IMR-90 (cell line): ENCODE measurements around the gene DLL4. TPM values are rescaled to one million over a fixed set of nuclear protein-coding genes. Genes with fewer than 3 reads are reported as not detected.

Experiments used
- ATAC-seq: fragments of 200-7000 bp; cut with Tn5 transposase; 2 replicates; pipeline ENCODE4 v1.9.1; 2020; ENCODE audit warnings: low read depth, mild to moderate bottlenecking, moderate library complexity
- BruUV-seq: library from RNA; stranded (reverse); fragments of 400-500 nt; replicated peaks from 2 replicates; lab custom pipeline; 2021; lab: Mats Ljungman, UMichigan
- CTCF ChIA-PET: fragments of 300-600 bp; formaldehyde crosslinking; extraction: SDS; loops from one replicate; lab custom pipeline; 2021; ENCODE audit warnings: antibody characterized with exemption; lab: Yijun Ruan, JAX
- POLR2A ChIA-PET: fragments of 300-600 bp; sonication (Branson Sonifier 250); formaldehyde crosslinking; loops from one replicate; lab custom pipeline; 2022; ENCODE audit warnings: antibody characterized with exemption; ENCODE audit not compliant: unreplicated experiment; lab: Charles Lee
- DNase-seq: peaks from one replicate; pipeline ENCODE4 v3.0.0; 2013
- H2AFZ ChIP-seq: replicated peaks from 2 replicates; pipeline ENCODE3; 2013; ENCODE audit warnings: low read length, mild to moderate bottlenecking; ENCODE audit not compliant: poor library complexity
- H2AK5ac ChIP-seq: 2 replicates; pipeline ENCODE4 v1.6.1; 2013; ENCODE audit warnings: low read depth, low read length, inconsistent platforms
- H2AK9ac ChIP-seq: replicated peaks from 2 replicates; pipeline ENCODE3; 2013; ENCODE audit warnings: mild to moderate bottlenecking, low read depth, low read length, moderate library complexity; ENCODE audit not compliant: poor library complexity
- H2BK120ac ChIP-seq: 2 replicates; pipeline ENCODE4 v1.6.1; 2013; ENCODE audit warnings: low read depth, low read length, inconsistent platforms
- H2BK15ac ChIP-seq: 3 replicates; pipeline ENCODE4 v1.6.1; 2013; ENCODE audit warnings: low read depth, low read length, inconsistent platforms
- H2BK20ac ChIP-seq: 2 replicates; pipeline ENCODE4 v1.6.1; 2013; ENCODE audit warnings: low read depth, mild to moderate bottlenecking, inconsistent platforms, low read length, moderate library complexity
- H2BK5ac ChIP-seq: 2 replicates; pipeline ENCODE4 v1.6.1; 2013; ENCODE audit warnings: mild to moderate bottlenecking, low read depth, low read length, inconsistent platforms; ENCODE audit not compliant: poor library complexity, severe bottlenecking
- H3K14ac ChIP-seq: replicated peaks from 2 replicates; pipeline ENCODE4 v1.6.1; 2013; ENCODE audit warnings: low read depth, low read length, inconsistent platforms
- H3K18ac ChIP-seq: 2 replicates; pipeline ENCODE4 v1.6.1; 2013; ENCODE audit warnings: low read depth, low read length, control low read depth
- H3K23ac ChIP-seq: 2 replicates; pipeline ENCODE4 v1.6.1; 2013; ENCODE audit warnings: low read depth, low read length, inconsistent platforms
- H3K27ac ChIP-seq: 2 replicates; pipeline ENCODE4 v1.5.1; 2013; ENCODE audit warnings: mild to moderate bottlenecking, control low read depth, low read length; ENCODE audit not compliant: insufficient read depth
- H3K27me3 ChIP-seq: 2 replicates; pipeline ENCODE4 v1.6.1; 2013; ENCODE audit warnings: low read length; ENCODE audit not compliant: control insufficient read depth, insufficient read depth
- H3K36me3 ChIP-seq: 2 replicates; pipeline ENCODE4 v1.6.1; 2013; ENCODE audit warnings: low read length, mixed read lengths; ENCODE audit not compliant: control insufficient read depth, insufficient read depth
- H3K4ac ChIP-seq: 2 replicates; pipeline ENCODE4 v1.6.1; 2013; ENCODE audit warnings: low read depth, low read length, inconsistent platforms
- H3K4me1 ChIP-seq: 2 replicates; pipeline ENCODE4 v1.6.1; 2013; ENCODE audit warnings: low read length, mixed read lengths; ENCODE audit not compliant: control insufficient read depth, insufficient read depth
- H3K4me2 ChIP-seq: 2 replicates; pipeline ENCODE4 v1.6.1; 2013; ENCODE audit warnings: low read depth, mild to moderate bottlenecking, control low read depth, low read length, moderate library complexity
- H3K4me3 ChIP-seq: 2 replicates; pipeline ENCODE4 v1.5.1; 2013; ENCODE audit warnings: low read depth, mild to moderate bottlenecking, control low read depth, low read length, moderate library complexity; ENCODE audit not compliant: insufficient read depth
- H3K56ac ChIP-seq: 2 replicates; pipeline ENCODE4 v1.6.1; 2013; ENCODE audit warnings: low read length, inconsistent platforms; ENCODE audit not compliant: insufficient read depth; ENCODE audit errors: extremely low read depth
- H3K79me1 ChIP-seq, 2 experiments: 2 replicates each; pipeline ENCODE4 v1.6.1; 2013; ENCODE audit warnings: low read length in 2 of 2, inconsistent platforms in 1 of 2, low read depth in 1 of 2
- H3K9ac ChIP-seq: 2 replicates; pipeline ENCODE4 v1.6.1; 2013; ENCODE audit warnings: low read depth, low read length, control low read depth
- H3K9me1 ChIP-seq: 2 replicates; pipeline ENCODE4 v1.6.1; 2013; ENCODE audit warnings: low read length, inconsistent platforms; ENCODE audit not compliant: insufficient read depth
- H3K9me3 ChIP-seq: 2 replicates; pipeline ENCODE4 v1.6.1; 2013; ENCODE audit warnings: low read length; ENCODE audit not compliant: control insufficient read depth, insufficient read depth
- H4K20me1 ChIP-seq: 2 replicates; pipeline ENCODE4 v1.6.1; 2013; ENCODE audit warnings: low read length, inconsistent platforms; ENCODE audit not compliant: insufficient read depth
- H4K5ac ChIP-seq: 2 replicates; pipeline ENCODE4 v1.6.1; 2013; ENCODE audit warnings: mild to moderate bottlenecking, low read depth, low read length, control low read depth
- H4K8ac ChIP-seq, 2 experiments: 2 replicates each; pipeline ENCODE4 v1.6.1; 2013; ENCODE audit warnings: low read depth in 2 of 2, low read length in 2 of 2, control low read depth in 1 of 2, inconsistent platforms in 1 of 2
- H4K91ac ChIP-seq: 2 replicates; pipeline ENCODE4 v1.6.1; 2013; ENCODE audit warnings: low read depth, low read length, inconsistent platforms; ENCODE audit not compliant: insufficient read depth
- BHLHE40 ChIP-seq: fragments of 150-350 bp; IDR thresholded peaks from 2 replicates; pipeline ENCODE4 v1.6.1; 2016; ENCODE audit warnings: mild to moderate bottlenecking, low read depth, low read length
- CEBPB ChIP-seq: IDR thresholded peaks from 2 replicates; pipeline ENCODE4 v1.6.1; 2012; ENCODE audit warnings: low read depth, low read length, improper control_type of control experiment
- CHD1 ChIP-seq: IDR thresholded peaks from 2 replicates; pipeline ENCODE4 v1.6.1; 2012; ENCODE audit warnings: low read depth, low read length, improper control_type of control experiment
- CTCF ChIP-seq: conservative IDR thresholded peaks from 2 replicates; pipeline ENCODE4 v1.5.1; 2012; ENCODE audit warnings: mild to moderate bottlenecking, low read depth, low read length, improper control_type of control experiment
- ELK1 ChIP-seq: fragments of 150-350 bp; IDR thresholded peaks from 2 replicates; pipeline ENCODE4 v1.6.1; 2016; ENCODE audit warnings: low read depth, mild to moderate bottlenecking, low read length, moderate library complexity, borderline replicate concordance
- FOS ChIP-seq: fragments of 150-350 bp; IDR thresholded peaks from 2 replicates; pipeline ENCODE4 v1.6.1; 2016; ENCODE audit warnings: low read depth, low read length
- MAZ ChIP-seq: IDR thresholded peaks from 2 replicates; pipeline ENCODE4 v1.6.1; 2012; ENCODE audit warnings: low read depth, mild to moderate bottlenecking, low read length, improper control_type of control experiment, moderate library complexity, borderline replicate concordance
- MXI1 ChIP-seq: IDR thresholded peaks from 2 replicates; pipeline ENCODE4 v1.6.1; 2012; ENCODE audit warnings: low read depth, mild to moderate bottlenecking, low read length, moderate library complexity, borderline replicate concordance
- NFE2L2 ChIP-seq: fragments of 150-350 bp; IDR thresholded peaks from 2 replicates; pipeline ENCODE4 v1.6.1; 2016; ENCODE audit warnings: low read depth, mild to moderate bottlenecking, low read length
- POLR2A ChIP-seq: IDR thresholded peaks from 2 replicates; pipeline ENCODE4 v1.6.1; 2012; ENCODE audit warnings: mild to moderate bottlenecking, low read depth, low read length
- RCOR1 ChIP-seq: IDR thresholded peaks from 2 replicates; pipeline ENCODE4 v1.6.1; 2012; ENCODE audit warnings: mild to moderate bottlenecking, low read length, improper control_type of control experiment; ENCODE audit not compliant: insufficient replicate concordance
- RFX5 ChIP-seq: IDR thresholded peaks from 2 replicates; pipeline ENCODE4 v1.8.0; 2012; ENCODE audit warnings: low read depth, mild to moderate bottlenecking, low read length, moderate library complexity
- USF2 ChIP-seq: fragments of 150-350 bp; IDR thresholded peaks from 2 replicates; pipeline ENCODE4 v1.6.1; 2017; ENCODE audit warnings: mild to moderate bottlenecking, antibody characterized with exemption, low read length, low read depth
- WGBS, 2 experiments: methylation state at CpG; one replicate each; pipeline versions ENCODE4 v1.1.5 to v1.1.7; 2013; ENCODE audit warnings: missing lambda C conversion rate in 2 of 2; ENCODE audit not compliant: insufficient read length in 1 of 2; ENCODE audit errors: extremely low coverage in 2 of 2; 5-methylcytosine and 5-hydroxymethylcytosine counted together
- dilution Hi-C: fragments of 300-500 bp; cut with HindIII; formaldehyde crosslinking; loops from one replicate; pipeline ENCODE4 v1.14.3; 2018; ENCODE audit warnings: low sequenced_read_pairs; ENCODE audit not compliant: unreplicated experiment
- in situ Hi-C: fragments of 300-500 bp; cut with MboI; formaldehyde crosslinking; loops from 3 replicates; pipeline ENCODE4 v1.14.3; 2019; ENCODE audit warnings: low sequenced_read_pairs, inconsistent platforms, mixed read lengths
- intact Hi-C: fragments of 100-400 bp; cut with micrococcal nuclease; formaldehyde crosslinking; loops from 2 replicates; pipeline ENCODE4 v1.10.0; 2022
- polyA plus RNA-seq, 3 experiments: library from polyadenylated mRNA; depleted of rRNA; stranded (reverse); fragments of >200 nt; gene quantifications; 2 replicates each; pipeline ENCODE4 v1.2.3, GENCODE V29; 2012; ENCODE audit warnings: low replicate concordance in 1 of 3
- total RNA-seq: library from RNA; depleted of rRNA; stranded (reverse); fragments of >200 nt; gene quantifications from 2 replicates; pipeline ENCODE4 v1.2.3, GENCODE V29; 2012

DLL4 gene
- total and polyA plus RNA-seq, 2 of the 4 experiments (the other 2 are of a cell fraction), result 1.8 to 3.4 TPM

GRCh38 chr15:40952901-40953712 lies 24.0 kb downstream of the DLL4 start, which contains the start of gene CHAC1:
Gene CHAC1, plus strand, starts transcription at chr15:40953471. Its CDS starts 113 bp downstream, at chr15:40953584.
- Histone ChIP-seq H3K9me3 (no peaks in the 10 kb centered on the region), H3K4me1 (peaks cover 31% of the 10 kb centered on the region), H3K9ac (peak within 1 kb of the TSS; percentile 84), H2AK5ac (peak within 1 kb of the TSS; percentile 96), H3K23ac (peak within 1 kb of the TSS; percentile 98), H4K20me1 (peaks cover 47% of the 10 kb centered on the region), H3K9me1 (peaks cover 32% of the 10 kb centered on the region), H2BK15ac (peak within 1 kb of the TSS; percentile 63; the same call in 2 of the 3 replicates), H2AK9ac (peak within 1 kb of the TSS; percentile 99), H3K79me1 (peaks cover 18 to 59% of the 10 kb centered on the region in 2 experiments), H2BK5ac (peak within 1 kb of the TSS; percentile 99), H3K27me3 (no peaks in the 10 kb centered on the region), H2AFZ (peak within 1 kb of the TSS; percentile 96), H3K27ac (peak within 1 kb of the TSS; percentile 96), H3K36me3 (peaks cover 28% of the 10 kb centered on the region), H4K91ac (peak within 1 kb of the TSS; percentile 99), H3K4ac (peak within 1 kb of the TSS; percentile 98), H3K56ac (peak within 1 kb of the TSS; percentile 69), H2BK20ac (peak within 1 kb of the TSS; percentile 27), H3K4me3 (peak within 1 kb of the TSS; percentile 70), H4K5ac (peak within 1 kb of the TSS; percentile 87), H3K14ac (peak within 1 kb of the TSS; percentile 87), H2BK120ac (peak within 1 kb of the TSS; percentile 91), H3K18ac (peak within 1 kb of the TSS; percentile 81), H4K8ac (peak within 1 kb of the TSS; percentile 78 to 98), H3K4me2 (peak within 1 kb of the TSS; percentile 85)
- 1% methylated on average over 50 of the region's 72 CpGs; no CpG with 5 or more reads in 1 of the 2 experiments for WGBS, 2 experiments
- DNase-seq (peak; percentile 96), ATAC-seq (peak; percentile 91)
- CTCF ChIA-PET, result interaction anchor here (2.7 to 4.6 kb wide), 2 partner anchors 11 to 65 kb away, joined by 11 to 23 read pairs; no protein-coding TSS in a partner anchor
- dilution Hi-C loops (no loop called here), intact Hi-C loops (loop anchor here (2.0 to 5.0 kb wide), 2 partner anchors 30 to 64 kb away; no protein-coding TSS in a partner anchor), in situ Hi-C loops (no loop called here)
- POLR2A ChIA-PET, result interaction anchor here (0.6 to 1.4 kb wide), 7 partner anchors 11 to 378 kb away, joined by 3 to 6 read pairs (median 4); no protein-coding TSS in a partner anchor
- BruUV-seq, result no TSS peak
- TF ChIP-seq BHLHE40 (no peak), NFE2L2 (no peak), ELK1 (no peak), MXI1 (peak; percentile 26; the same call in 1 of the 2 replicates), CTCF (no peak), RFX5 (no peak), USF2 (0 out of 2 replicates have a peak, but pooled peaks have one; percentile 14), CEBPB (peak; percentile 100), POLR2A (peak; percentile 97), RCOR1 (no peak), CHD1 (no peak), FOS (0 out of 2 replicates have a peak, but pooled peaks have one; percentile 7), MAZ (peak; percentile 59; the same call in 1 of the 2 replicates)
